HG03460 (cell line): Measurements from ENCODE around the gene SIN3B.
"Not testable (repeated sequence)": the region's sequence is repeated elsewhere in the genome, so short reads cannot be mapped to it uniquely, and the experiment has no call there.

Experiments
- ATAC-seq: cut with Tn5 transposase; IDR thresholded peaks from one replicate; pipeline ENCODE4 v1.9.1; 2021; ENCODE audit not compliant: unreplicated experiment

The SIN3B gene

DNA sequence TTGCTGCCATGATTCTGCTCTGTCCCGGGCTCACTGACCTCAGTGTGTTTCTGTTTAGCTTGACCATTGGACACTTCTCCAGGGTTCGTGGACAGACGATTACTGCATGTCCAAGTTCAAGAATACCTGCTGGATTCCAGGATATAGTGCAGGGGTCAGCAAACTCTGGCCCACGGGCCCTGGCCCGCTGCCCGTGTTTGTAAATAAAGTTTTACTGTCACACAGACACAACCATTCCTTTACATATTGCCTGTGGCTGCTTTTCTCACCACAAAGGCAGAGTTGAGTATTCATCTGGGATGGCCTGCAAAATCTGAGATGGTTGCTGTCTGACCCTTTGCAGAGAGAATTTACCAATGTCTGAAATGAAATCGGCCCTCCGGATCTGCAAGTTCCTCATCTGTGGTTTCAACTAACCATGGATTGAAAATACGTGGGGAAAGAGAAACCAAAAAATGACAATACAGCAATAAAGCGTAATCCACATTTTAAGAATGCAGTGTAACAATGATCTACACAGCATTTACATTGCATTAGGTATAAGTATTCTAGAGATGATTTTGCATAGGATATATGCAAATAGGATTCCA lies 33.7 kb downstream of the SIN3B start:
- ATAC-seq, result no peak

DNA sequence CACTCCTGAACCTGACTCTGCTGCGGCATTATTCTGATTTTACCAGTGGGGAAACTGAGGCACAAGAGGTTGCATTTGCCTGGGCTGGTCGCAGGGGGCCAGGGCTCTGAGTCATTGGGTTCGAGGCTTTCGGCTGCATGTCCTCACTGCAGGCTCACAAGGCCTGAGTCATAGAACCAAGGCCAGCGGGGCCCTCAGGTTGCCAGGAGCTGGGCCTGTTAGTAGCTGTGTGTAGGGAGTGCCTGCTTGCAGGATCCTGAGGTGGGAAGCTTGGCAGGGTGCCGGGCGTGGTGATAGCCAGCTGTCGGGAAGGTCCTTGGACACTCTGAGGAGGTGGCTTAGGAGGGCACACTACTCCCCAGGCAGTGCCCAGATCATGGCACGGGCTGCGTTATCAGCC lies 38.0 kb downstream of the SIN3B start:
- ATAC-seq, result no peak

DNA sequence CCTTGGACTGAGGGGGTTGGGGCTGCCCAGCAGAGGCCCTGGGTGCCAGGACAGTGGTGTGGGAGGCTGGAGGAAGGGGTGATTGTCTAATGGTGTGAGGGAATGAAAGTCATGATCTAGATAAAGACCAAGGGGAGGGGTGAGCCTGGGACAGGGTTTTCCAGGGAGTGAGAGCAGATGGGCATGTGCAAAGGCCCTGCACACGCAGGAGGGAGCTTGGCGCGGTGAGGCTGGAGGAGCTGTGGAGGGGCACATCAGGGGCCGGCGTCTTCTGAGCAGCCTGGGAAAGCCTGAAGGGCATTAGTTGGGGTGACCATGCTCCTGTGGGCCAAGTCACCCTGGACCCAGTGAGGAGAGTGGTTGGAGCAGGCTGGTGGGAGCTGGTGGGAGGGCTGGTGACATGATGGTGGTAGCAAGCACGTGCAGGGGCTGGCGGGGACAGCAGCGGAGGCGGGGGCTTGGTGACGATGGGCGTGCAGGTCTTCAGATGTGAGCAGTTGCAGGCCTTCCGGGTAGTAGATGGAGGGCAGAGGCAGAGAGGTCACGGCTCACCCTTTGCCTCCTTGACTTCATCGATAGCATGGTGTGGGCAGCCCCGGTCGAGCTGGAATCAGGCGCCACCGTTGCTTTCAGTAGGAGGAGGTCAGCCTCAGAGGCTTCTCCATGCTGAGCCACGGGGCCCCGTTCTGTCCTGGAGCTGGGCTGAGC lies 39.4 kb downstream of the SIN3B start:
- no peak for ATAC-seq

DNA sequence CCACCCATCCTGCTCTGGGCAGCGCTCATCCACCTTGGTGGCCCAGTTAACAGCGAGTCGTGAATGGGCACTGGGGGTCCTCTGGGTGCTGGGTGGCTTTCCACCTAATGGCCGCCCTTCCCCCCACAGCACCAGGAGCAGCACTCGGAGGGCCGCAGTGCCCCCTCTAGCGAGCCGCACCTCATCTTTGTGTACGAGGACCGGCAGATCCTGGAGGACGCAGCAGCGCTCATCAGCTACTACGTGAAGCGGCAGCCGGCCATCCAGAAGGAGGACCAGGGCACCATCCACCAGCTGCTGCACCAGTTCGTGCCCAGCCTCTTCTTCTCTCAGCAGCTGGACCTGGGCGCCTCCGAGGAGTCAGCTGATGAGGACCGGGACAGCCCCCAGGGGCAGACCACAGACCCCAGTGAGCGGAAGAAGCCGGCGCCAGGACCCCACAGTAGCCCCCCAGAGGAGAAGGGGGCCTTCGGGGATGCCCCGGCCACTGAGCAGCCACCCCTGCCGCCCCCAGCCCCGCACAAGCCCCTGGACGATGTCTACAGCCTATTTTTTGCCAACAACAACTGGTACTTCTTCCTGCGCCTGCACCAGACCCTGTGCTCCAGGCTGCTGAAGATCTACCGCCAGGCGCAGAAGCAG lies 40.3 kb downstream of the SIN3B start:
- ATAC-seq, result no peak

DNA sequence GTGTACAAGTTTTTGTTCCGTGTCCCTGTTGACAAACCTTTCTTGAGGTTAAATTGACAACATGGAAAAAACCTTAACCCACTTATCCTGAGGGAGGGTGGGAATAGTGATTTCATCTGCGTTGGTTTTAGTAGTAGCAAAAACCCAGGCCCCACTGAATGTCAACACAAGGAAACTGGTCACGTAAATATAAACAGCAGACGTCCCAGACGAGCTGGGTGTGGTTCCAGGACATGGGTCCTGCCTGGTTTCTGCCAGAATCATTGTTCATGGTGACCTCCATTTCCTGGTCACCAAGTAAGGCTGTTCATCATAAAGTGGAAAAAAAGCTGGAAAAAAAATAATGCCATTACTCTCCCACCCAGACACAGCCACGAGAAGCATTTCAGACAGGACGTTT lies 42.7 kb downstream of the SIN3B start:
- no peak for ATAC-seq

DNA sequence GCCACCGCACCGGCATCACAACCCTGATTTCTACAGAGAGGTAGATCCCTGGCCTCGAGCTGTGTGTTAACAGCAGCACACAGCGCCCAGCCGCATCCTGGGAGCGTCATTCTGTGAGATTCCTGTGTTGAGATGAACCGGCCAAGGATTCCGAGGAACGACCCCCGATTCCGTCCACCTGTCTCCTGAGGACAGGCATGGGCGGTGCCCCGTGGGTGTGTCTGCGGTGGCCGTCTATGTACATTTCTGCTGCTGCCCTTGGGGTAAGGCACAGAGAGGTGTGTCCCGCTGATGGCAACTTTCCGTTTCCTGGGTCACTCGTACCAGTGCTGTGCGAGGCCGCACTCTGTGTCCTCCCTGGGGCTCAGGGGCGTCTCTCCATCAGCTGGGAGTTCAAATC lies 43.5 kb downstream of the SIN3B start:
- ATAC-seq, result no peak

DNA sequence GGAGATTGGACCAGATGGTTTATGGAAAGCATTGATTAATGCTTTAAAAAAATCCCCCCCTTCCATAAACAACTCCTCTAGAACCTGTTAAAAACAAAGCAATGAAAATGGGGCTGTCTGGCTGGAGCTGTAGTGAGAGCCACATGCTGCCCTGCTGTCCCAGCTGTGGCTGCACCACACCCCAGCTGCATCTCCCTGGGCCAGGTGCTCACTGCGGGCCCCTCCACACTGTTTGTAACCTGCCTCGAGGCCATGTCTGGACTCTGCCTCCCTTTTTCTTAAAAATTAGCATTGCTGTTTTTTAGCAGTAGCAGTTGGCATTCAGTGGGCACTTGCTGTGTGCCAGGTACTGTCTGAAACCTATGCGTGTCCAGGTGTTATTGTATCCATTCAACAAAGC lies 44.4 kb downstream of the SIN3B start:
- no peak for ATAC-seq

DNA sequence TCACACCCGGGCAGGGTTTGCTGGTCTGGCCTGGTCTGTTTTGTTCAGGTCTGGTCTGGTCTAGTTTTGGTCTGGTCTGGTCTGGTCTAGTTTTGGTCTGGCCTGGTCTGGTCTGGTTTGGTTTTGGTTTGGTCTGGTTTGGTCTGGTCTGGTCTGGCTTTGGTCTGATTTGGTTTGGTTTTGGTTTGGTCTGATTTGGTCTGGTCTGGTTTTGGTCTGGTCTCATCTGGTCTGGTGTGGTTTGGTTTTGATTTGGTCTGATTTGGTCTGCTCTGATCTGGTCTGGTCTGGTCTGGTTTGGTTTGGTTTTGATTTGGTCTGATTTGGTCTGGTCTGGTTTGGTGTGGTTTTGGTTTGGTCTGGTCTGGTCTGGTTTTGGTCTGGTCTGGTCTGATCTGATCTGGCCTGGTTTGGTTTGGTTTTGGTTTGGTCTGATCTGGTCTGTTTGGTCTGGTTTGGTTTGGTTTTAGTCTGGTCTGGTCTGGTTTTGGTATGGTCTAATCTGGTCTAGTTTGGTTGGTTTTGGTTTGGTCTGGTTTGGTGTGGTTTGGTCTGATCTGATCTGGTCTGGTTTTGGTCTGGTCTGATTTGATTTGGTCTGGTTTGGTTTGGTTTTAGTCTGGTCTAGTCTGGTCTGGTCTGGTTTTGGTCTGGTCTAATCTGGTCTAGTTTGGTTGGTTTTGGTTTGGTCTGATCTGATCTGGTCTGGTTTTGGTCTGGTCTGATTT lies 45.2 kb downstream of the SIN3B start:
- ATAC-seq, result no peak

DNA sequence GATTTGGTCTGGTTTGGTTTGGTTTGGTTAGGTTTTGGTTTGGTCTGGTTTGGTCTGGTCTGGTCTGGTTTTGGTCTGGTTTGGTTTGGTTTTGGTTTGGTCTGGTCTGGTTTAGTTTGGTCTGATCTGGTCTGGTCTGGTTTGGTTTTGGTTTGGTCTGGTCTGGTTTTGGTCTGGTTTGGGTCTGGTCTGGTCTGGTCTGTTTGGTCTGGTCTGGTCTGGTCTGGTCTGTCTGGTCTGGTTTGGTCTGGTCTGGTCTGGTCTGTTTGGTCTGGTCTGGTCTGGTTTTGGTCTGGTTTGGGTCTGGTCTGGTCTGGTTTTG lies 45.7 kb downstream of the SIN3B start:
- not testable (repeated sequence) for ATAC-seq

DNA sequence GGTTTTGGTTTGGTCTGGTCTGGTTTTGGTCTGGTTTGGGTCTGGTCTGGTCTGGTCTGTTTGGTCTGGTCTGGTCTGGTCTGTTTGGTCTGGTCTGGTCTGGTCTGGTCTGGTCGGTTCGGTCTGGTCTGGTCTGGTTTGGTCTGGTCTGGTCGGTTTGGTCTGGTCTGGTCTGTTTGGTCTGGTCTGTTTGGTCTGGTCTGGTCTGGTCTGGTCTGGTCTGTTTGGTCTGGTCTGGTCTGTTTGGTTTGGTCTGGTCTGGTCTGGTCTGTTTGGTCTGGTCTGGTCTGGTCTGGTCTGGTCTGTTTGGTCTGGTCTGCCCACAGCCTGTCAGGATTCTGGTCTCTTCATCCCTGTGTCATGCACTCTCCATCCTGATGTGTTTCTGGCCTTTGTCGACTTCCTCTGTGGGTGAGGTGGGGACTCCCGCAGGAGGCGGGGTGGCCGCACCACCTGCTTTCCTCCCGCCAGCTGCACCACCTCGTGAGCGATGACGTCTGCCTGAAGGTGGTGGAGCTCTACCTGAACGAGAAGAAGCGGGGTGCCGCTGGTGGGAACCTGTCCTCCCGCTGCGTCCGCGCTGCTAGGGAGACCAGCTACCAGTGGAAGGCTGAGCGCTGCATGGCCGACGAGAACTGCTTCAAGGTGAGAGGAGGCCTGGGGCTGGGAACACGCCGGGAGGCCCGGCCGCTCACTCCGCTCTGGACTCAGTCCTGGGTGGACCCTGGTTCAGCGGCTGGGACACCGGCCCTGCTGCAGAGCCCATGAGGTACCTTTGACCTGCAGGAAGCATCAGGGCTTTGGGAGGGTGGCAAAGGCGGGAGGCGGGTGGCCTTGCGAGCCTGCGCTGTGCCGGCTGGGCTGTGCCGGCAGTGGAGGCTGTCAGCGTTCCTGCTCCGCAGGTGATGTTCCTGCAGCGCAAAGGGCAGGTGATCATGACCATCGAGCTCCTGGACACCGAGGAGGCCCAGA lies 46.7 kb downstream of the SIN3B start:
- no peak for ATAC-seq

DNA sequence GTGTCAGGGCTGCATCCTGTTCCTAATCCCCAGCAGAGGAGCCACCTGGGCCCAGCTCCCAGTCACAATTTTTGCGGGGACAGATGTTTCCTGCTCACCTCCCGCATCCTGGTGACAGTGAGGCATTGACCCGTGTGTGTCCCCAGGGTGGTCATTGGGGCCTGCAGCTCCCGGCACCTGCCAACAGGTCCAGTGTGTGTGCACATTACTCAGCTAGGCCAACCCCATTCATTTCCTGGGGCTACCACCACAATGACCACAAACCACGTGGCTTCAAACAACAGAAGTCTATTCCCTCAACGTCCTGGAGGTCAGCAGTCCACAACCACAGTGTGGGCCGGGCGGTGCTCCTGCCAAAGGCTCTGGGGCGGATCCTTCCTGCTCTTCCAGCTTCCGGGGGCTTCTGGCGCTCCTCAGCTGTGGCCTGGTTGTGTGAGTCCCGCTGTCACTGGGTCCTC lies 47.7 kb downstream of the SIN3B start:
- ATAC-seq, result no peak

DNA sequence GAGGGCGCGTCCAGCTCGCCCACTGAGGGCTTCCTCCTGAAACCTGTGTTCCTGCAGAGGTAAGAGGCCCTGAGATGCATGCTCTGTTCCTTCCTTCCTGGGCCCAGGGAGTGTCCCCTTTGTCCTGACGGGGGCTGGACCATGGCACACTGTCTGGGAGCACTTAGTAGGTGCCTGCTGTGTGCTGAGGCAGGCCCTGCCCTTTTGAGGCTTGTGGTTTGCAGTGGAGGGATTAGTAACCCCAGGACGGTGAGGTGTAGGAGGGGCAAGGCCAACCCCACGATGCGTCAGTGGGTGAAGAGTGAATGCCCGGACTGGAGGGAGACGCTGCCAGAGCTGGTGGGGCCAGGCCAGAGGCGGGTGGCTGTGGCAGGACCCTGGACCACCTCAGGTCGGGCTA lies 48.4 kb downstream of the SIN3B start:
- ATAC-seq, result no peak

DNA sequence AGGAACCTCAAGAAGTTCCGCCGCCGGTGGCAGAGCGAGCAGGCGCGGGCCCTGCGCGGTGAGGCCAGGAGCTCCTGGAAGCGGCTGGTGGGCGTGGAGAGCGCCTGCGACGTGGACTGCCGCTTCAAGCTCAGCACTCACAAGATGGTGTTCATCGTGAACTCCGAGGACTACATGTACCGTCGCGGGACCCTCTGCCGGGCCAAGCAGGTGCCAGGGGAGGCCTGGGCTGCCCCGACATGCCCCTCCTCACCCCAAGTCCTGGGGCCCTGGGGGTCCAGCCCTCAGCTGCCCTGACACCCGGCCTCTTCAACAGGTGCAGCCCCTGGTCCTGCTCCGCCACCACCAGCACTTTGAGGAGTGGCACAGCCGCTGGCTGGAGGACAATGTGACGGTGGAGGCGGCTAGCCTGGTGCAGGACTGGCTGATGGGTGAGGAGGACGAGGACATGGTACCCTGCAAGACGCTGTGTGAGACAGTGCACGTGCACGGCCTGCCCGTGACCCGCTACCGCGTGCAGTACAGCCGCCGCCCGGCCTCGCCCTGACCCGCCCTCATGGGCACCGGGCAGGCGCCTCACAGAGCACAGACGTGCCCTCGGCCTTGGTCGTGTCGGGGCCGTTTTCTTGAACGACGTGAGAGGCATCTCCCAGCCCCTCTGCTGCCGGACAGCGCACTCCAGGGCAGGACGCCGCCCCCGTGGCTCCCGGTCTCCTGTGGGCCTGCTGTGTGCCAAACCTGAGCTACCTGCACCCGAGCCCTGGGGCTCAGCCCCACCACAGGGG lies 49.2 kb downstream of the SIN3B start:
- ATAC-seq, result no peak

DNA sequence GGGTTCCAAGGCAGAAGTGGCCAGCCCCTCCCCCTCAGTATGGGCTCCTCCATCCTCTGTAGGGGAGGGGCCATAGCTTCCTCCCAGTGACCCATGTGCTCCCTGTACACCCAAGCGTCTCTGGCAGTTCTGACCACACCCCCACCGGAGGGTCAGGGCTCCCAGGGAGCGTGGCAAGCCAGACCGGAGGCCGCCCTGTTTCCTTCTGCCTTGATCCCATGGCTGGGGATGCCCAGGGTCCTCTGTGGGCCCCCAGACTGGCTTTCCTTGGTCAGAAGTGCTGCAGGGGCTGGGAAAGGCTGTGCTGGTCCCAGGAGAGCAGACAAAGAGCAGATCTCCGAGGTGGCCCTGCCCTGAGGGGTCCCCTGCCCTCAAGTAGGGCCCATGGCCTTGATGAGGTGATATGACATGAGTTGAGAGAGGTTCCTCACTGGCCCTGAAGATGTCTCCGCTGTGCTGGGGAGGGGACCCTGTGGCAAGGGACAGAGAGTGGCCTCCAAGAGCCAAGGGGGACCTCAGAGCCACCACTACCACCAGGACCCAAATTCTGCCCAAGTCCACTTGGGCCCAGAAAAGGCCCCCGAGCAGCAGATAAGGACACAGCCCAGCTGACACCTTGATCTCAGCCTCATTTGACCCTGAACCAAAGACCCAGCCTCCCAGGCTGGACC lies 51.8 kb downstream of the SIN3B start:
- no peak for ATAC-seq

DNA sequence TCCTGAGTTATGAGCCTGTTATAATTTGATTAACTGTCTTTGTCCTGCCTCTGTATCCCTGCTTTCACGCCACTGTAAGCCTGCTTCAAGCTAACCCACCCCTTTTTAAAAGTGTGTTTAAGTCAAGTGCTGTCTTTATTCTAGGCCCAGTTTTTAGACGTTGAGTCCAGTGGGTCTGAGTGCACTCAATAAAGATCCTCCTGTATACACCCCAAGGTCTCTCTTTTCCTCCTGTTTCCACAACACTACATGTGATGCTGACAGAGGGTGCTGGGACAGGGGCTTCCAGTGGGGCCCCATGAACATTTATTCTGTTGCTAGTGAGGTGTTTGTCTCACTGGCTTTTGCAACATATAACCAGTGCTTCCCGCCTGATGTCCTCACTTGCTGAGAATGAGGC lies 52.9 kb downstream of the SIN3B start:
- no peak for ATAC-seq

DNA sequence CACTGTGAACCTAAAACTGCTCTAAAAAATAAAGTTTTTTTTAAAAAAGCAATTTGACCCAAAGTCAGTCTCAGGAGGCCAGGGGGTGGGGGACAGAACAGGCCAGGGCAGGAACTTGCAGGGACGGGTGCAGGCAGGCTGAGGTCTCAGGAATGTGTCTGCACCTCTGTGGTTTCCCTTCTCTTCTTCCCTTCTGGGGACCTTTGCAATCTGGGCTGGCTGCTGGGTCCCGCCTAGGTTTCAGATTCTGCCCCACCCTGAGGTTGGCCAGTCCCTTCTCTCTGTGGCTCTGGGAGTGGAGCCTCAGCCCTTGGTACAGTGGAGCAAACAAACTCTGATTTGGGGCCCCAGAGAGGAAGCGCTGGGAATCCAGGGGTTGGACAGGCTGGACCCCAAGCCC lies 54.3 kb downstream of the SIN3B start:
- ATAC-seq, result no peak

DNA sequence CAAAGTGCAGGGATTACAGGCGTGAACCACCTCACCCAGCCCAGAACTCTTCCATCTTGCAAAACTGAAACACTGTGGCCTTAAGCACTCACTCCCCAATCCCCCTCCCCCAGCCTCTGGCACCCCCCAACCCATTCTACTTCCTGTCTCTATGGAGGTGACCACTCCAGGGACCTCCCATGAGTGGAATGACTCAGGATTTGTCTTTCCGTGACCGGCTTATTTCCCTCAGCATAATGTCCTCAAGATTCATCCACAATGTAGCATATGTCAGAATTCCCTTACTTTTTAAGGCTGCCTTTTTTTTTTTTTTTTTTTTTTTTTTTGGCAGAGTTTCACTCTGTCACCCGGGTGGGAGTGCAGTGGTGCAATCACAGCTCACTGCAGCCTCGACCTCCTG lies 56.0 kb downstream of the SIN3B start:
- no peak for ATAC-seq

DNA sequence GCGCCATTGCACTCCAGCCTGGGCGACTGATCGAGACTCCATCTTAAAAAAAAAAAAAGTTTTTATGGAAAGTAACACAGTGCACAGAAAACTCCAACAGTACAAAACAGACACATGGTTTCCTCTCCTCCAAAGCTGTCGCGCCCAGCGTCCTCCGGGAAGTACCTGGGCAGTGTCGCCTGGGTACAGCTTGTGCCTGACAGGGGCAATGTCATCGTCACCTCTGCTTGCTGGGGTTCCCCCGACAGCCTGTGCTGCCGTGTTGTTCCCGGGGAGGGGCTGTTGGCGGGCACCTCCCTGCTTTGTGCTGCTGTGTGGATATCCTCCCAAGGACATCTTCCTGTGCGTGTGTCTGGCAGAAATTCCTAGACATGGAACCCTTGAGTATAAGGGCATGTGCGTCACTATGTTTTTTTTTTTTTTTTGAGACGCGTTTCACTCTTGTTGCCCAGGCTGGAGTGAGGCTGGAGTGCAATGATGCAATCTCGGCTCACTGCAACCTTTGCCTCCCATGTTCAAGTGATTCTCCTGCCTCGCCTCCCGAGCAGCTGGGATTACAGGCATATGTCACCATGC lies 57.2 kb downstream of the SIN3B start:
- ATAC-seq, result no peak
